Aorta (tissue), 5 donors: ENCODE measurements around the gene PDXP. TPM values are rescaled to one million over a fixed set of nuclear protein-coding genes. Genes with fewer than 3 reads are reported as not detected.

Experiments used
- ATAC-seq: fragments of 200-7000 bp; cut with Tn5 transposase; one replicate; pipeline ENCODE4 v1.9.1; 2022; ENCODE audit warnings: moderate library complexity; ENCODE audit not compliant: low FRiP score
- DNase-seq, 2 donors: peaks; one replicate each; pipeline ENCODE4 v3.0.0-alpha.2; 2020
- H3K27ac ChIP-seq, 2 donors: one replicate each; pipeline ENCODE4 v1.5.1; 2013; ENCODE audit warnings: low read length in 2 of 2, mild to moderate bottlenecking in 2 of 2, moderate library complexity in 2 of 2, control low read depth in 1 of 2, inconsistent platforms in 1 of 2, low read depth in 1 of 2
- H3K27me3 ChIP-seq, 2 donors: one replicate each; pipeline ENCODE4 v1.6.1; 2013; ENCODE audit warnings: control low read depth in 1 of 2, low read length in 1 of 2, mild to moderate bottlenecking in 1 of 2, moderate library complexity in 1 of 2; ENCODE audit not compliant: insufficient read depth in 2 of 2, control insufficient read depth in 1 of 2
- H3K36me3 ChIP-seq, 2 donors: one replicate each; pipeline ENCODE4 v1.6.1; 2013; ENCODE audit warnings: control low read depth in 1 of 2, low read length in 1 of 2, mild to moderate bottlenecking in 1 of 2; ENCODE audit not compliant: insufficient read depth in 2 of 2, control insufficient read depth in 1 of 2
- H3K4me1 ChIP-seq, 2 donors: one replicate each; pipeline ENCODE4 v1.6.1; 2013; ENCODE audit warnings: low read length in 2 of 2, control low read depth in 1 of 2, mild to moderate bottlenecking in 1 of 2, moderate library complexity in 1 of 2; ENCODE audit not compliant: insufficient read depth in 2 of 2, control insufficient read depth in 1 of 2
- H3K4me3 ChIP-seq, 2 donors: one replicate each; pipeline ENCODE4 v1.5.1; 2013; ENCODE audit warnings: low read length in 2 of 2, control low read depth in 1 of 2, mild to moderate bottlenecking in 1 of 2
- H3K9me3 ChIP-seq: one replicate; pipeline ENCODE4 v1.6.1; 2013; ENCODE audit warnings: mild to moderate bottlenecking, low read length; ENCODE audit not compliant: control insufficient read depth
- WGBS, 2 donors: extraction: QIAGEN DNeasy Blood & Tissue Kit; methylation state at CpG; one replicate each; pipeline ENCODE4 v1.1.7; 2013; 5-methylcytosine and 5-hydroxymethylcytosine counted together
- intact Hi-C, 2 donors: fragments of 100-400 bp; cut with DNase I; formaldehyde crosslinking; loops; one replicate each; pipeline versions ENCODE4 v1.14.2 to v1.15.0; 2022
- polyA plus RNA-seq, 2 donors: library from polyadenylated mRNA; stranded (reverse); fragments of 200-250 nt; gene quantifications; one replicate each; pipeline ENCODE4 v1.2.3, GENCODE V29; 2013
- total RNA-seq, 2 donors: library from RNA; stranded (reverse); fragmentation: NEBNext Ultra II Directional; extraction: Animal tissue kit (Norgen Biotek cat#: 25700); gene quantifications; one replicate each; pipeline ENCODE4 v1.2.1, GENCODE V29; 2021
- donor health status: healthy with polysubstance abuse.
- donor health status: Bipolar disorder and iron deficiency.
- donor health status: DM: no; HTN: no; CAD: no.
- donor health status: DM: no; HTN: no; CAD: no.
- donor health status: DM: yes; HTN: yes; CAD: no.

The PDXP gene
- total and polyA plus RNA-seq, 4 donors: 4.0 to 16.2 (median 5.1) TPM

DNA sequence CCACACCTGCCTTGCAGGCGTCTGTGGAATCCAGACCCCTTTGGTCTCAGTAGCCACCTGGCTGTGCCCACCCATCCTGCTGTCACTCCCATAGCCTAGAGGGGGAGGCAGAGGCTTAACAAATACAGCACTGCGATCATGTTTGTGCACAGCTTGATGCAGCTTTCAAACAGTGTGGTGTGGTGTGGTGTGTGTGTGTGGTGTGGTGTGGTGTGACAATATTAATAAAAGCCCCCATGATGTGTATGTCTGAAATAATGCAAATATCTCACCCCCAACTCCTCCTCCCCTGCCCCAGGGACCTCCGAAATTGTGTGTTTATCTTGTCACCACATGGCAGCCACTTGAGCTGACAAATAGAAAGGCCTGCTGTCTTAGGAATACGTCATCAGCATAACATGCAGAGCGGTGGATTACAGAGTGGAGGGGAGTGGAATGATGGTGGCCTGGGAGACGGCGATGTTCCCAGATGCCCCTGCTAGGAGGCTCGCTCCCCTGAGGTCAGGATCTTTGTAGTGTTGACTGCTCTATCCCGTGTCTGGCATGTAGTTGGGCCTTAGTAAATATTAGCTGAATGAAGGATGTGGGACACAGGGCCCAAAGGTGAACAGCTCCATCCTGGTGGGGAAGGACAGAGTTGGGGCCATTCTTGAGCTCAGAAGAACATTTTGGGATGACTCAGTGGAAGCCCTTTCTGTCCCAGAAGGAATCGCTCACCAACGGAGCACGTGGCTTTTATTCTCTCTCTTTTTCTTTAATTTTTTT, 2.8 kb downstream of the PDXP start:
- intact Hi-C loops: no loop called here
- H3K36me3 ChIP-seq: no peaks in the 10 kb centered on the region
- H3K4me1 ChIP-seq: no peaks in the 10 kb centered on the region
- ATAC-seq (no peak), DNase-seq (no peak)
- H3K4me3 ChIP-seq: no peak overlapping the region
- no peaks in the 10 kb centered on the region for H3K9me3 ChIP-seq
- H3K27ac ChIP-seq: peak overlapping the region in 1 of 2 donors; percentile 72
- no peaks in the 10 kb centered on the region for H3K27me3 ChIP-seq
- WGBS, 2 donors: 17 to 21% methylated on average over 12 of the region's 12 CpGs

DNA sequence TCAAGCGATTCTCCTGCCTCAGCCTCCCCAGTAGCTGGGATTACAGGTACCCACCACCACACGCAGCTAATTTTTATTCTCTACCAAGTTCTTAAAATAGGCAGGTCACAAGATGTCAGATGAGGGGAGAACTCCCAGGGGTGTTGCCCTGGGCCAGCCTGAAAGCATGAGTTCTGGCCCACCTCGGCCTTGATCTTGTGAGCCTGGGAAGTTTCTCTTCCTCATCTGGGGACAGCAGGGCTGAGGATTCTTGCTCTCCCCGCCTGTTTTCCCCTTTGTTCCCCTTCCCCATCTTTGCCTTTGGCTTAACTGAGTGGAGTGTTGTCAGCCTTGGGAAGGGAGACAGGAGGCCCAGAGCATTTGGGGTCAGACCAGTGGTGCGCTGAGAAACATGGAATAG, 3.5 kb downstream of the PDXP start:
- H3K4me3 ChIP-seq: no peak overlapping the region
- no peaks in the 10 kb centered on the region for H3K36me3 ChIP-seq
- ATAC-seq (no peak), DNase-seq (no peak)
- H3K27ac ChIP-seq: no peak overlapping the region
- H3K4me1 ChIP-seq: no peaks in the 10 kb centered on the region
- 78 to 80% methylated on average over 5 of the region's 5 CpGs for WGBS, 2 donors
- intact Hi-C loops: no loop called here
- H3K27me3 ChIP-seq: no peaks in the 10 kb centered on the region
- H3K9me3 ChIP-seq: no peaks in the 10 kb centered on the region

DNA sequence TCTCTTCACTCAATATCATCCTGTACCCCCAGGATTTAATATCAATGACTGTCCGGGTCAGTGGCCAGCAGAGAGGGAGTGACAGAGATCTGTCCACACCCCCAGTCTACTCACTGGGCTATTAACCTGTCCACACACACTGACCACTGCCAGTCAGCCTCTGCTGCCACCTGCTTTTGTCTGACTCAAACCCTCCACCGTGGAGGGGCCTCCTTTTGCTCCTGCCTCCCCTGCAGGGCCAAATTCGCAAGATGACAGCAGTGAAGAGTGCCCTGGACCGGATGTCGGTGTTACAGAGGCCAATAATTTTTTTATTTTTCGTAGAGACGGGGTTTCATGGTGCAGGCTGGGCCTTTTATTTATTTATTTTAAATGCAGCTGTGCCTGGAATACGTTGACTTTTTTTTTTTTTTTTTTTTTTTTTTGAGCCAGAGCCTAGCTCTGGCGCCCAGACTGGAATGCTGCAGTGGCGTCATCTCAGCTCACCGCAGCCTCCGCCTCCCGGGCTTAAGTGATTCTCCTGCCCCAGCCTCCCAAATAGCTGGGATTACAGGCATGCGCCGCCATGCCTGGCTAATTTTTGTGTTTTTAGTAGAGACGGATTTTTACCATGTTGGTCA, 5.1 kb downstream of the PDXP start:
- Histone ChIP-seq H3K4me3 (no peak overlapping the region), H3K9me3 (no peaks in the 10 kb centered on the region), H3K4me1 (no peaks in the 10 kb centered on the region), H3K36me3 (no peaks in the 10 kb centered on the region), H3K27me3 (no peaks in the 10 kb centered on the region), H3K27ac (peak overlapping the region in 1 of 2 donors; percentile 13)
- DNase-seq (no peak), ATAC-seq (no peak)
- intact Hi-C loops: loop anchor here in 1 of 2 donors (2.0 kb wide), 1 partner anchor 59 kb away; no protein-coding TSS in a partner anchor
- WGBS, 2 donors: 53 to 64% methylated on average over 16 of the region's 16 CpGs

DNA sequence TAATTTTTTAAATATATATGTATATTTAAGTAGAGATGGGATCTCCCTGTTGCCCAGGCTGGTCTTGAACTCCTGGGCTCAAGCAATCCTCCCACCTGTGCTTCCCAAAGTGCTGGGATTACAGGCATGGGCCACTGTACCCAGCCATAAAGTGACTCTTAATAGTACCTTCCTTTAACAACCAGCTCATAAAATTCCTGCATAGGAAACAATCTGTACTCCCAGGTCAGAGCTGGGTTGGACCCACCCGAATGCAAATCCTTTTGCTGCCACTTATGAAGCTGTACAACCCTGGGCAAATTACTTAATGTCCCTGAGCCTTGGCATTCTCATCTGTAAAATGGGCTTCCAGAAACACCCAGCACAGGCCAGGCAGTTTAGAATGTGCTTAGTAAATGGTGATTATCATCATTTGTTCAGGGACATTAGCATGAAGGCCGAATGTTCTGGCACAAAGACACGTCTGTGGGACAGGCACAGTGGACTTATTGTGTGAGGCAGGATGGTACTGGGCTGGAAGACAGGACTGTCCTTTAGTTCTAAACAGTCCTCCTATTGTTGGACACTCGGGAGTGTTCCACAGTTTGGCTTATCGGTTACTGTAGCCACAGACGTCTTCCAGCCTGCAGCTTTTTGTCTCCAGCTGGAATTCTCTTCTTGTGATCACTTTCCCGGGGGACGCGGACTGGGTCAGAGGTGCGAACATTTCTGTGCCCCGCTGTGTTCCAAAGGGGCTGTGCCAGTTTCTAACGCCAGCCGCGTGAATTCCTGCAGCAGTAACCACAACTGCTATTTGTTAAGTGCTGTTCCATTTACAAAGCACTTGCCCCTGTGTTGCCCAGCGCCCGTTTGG, 6.0 kb downstream of the PDXP start:
- WGBS, 2 donors: 70 to 74% methylated on average over 16 of the region's 16 CpGs
- Histone ChIP-seq H3K4me3 (no peak overlapping the region), H3K27me3 (no peaks in the 10 kb centered on the region), H3K27ac (no peak overlapping the region), H3K4me1 (no peaks in the 10 kb centered on the region), H3K9me3 (no peaks in the 10 kb centered on the region), H3K36me3 (no peaks in the 10 kb centered on the region)
- DNase-seq (no peak), ATAC-seq (no peak)
- intact Hi-C loops: loop anchor here in 1 of 2 donors (2.0 kb wide), 1 partner anchor 58 kb away; no protein-coding TSS in a partner anchor

DNA sequence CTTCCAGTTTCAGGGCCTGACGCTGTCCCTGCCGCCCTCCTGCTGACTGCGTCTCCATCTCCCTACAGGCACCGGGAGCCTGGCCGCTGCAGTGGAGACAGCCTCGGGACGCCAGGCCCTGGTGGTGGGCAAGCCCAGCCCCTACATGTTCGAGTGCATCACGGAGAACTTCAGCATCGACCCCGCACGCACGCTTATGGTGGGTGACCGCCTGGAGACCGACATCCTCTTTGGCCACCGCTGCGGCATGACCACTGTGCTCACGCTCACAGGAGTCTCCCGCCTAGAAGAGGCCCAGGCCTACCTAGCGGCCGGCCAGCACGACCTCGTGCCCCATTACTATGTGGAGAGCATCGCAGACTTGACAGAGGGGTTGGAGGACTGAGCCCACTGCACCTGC, 7.0 kb downstream of the PDXP start:
- ATAC-seq (no peak), DNase-seq (no peak)
- H3K4me1 ChIP-seq: no peaks in the 10 kb centered on the region
- no peak overlapping the region for H3K27ac ChIP-seq
- no peaks in the 10 kb centered on the region for H3K9me3 ChIP-seq
- 93 to 94% methylated on average over 24 of the region's 24 CpGs for WGBS, 2 donors
- no peaks in the 10 kb centered on the region for H3K27me3 ChIP-seq
- H3K36me3 ChIP-seq: no peaks in the 10 kb centered on the region
- intact Hi-C loops: loop anchor here in 1 of 2 donors (2.0 kb wide), 1 partner anchor 57 kb away; no protein-coding TSS in a partner anchor
- H3K4me3 ChIP-seq: no peak overlapping the region

DNA sequence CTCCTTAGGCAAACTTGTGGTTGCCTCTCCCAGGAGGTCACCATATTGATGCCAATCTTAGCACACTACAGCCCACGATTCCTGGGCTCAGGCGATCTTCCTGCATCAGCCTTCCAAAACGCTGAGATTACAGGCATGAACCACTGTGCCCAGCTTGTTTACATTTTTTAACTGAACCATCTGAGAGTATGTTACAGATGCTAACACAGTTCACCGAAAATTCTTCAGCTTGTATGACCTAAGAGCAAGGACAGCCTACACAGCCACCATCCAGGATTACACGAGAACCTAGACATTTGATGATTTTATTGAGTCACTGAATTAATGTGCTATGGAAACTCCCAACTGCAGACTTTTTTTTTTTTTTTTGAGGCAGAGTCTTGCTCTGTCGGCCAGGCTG, 11.1 kb downstream of the PDXP start:
- intact Hi-C loops: no loop called here
- 72 to 74% methylated on average over 6 of the region's 6 CpGs for WGBS, 2 donors
- Histone ChIP-seq H3K4me3 (no peak overlapping the region), H3K36me3 (no peaks in the 10 kb centered on the region), H3K27me3 (no peaks in the 10 kb centered on the region), H3K27ac (no peak overlapping the region), H3K9me3 (no peaks in the 10 kb centered on the region), H3K4me1 (no peaks in the 10 kb centered on the region)
- no peak for ATAC-seq
- DNase-seq: no peak

DNA sequence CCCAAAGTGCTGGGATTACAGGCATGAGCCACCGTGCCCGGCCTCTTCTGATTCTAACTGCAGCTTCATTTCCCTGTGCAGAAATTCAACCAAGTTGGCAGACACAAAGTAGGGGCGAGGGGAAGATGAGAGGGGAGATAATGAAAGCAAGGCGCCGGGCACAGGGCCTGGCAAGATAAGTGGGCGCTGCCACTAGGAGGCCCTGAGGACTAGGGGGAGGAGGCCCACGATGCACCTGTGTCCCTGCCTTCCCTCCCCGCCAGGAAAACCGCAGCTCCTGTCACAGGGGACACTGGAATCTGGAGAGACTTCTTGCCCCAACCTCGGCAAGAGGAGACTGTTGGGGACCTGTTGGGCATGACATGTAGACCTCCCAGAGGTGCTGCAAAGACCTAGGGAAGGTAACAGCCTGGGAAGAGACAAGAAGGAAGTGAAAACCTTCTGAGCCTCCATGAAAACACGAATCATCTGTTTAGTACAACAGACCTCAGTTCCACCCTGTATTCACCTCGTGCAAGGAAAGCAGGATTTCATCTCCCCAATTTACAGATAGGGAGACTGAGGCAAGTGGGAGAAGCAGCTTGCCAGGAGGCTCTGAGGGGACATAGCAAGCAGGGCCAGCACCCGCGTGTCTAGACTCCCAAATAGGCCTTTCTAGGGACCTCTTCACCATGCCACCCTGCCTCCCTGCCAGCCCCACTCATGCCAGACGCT, 13.8 kb downstream of the PDXP start:
- Histone ChIP-seq H3K4me3 (no peak overlapping the region), H3K9me3 (no peaks in the 10 kb centered on the region), H3K4me1 (no peaks in the 10 kb centered on the region), H3K27me3 (no peaks in the 10 kb centered on the region), H3K27ac (no peak overlapping the region), H3K36me3 (no peaks in the 10 kb centered on the region)
- 84% methylated on average over 15 of the region's 15 CpGs for WGBS, 2 donors
- no peak for ATAC-seq
- DNase-seq: no peak
- intact Hi-C loops: no loop called here

DNA sequence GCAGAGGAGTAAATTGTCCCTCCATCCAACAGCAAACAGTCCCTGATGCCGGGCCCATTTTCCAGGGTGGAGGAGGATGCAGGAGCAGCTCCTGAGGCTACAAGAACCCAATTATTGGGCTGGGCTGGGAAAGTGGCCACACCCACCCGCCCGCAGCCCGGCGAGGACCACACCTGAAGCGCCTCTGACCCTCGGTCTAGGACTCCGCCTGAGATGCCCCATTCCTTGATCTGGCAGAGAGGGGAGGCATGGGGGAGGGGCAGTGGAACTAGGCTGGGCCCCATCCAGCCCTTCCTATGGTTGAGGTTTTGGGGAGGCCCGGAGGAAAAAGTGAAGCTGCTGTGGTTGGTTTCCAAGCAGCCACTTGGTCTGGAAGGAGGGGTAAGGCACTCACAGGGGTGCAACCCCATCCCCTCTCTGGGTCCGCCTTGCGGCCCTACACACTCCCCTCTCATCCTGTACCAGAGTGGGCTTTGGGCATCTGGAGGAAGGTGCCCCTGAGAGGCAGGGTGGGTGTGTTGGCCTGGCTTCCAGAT, 14.5 kb downstream of the PDXP start:
- ATAC-seq (no peak), DNase-seq (no peak)
- WGBS, 2 donors: 83 to 85% methylated on average over 11 of the region's 11 CpGs
- intact Hi-C loops: no loop called here
- no peaks in the 10 kb centered on the region for H3K27me3 ChIP-seq
- no peaks in the 10 kb centered on the region for H3K36me3 ChIP-seq
- no peaks in the 10 kb centered on the region for H3K9me3 ChIP-seq
- no peak overlapping the region for H3K4me3 ChIP-seq
- H3K4me1 ChIP-seq: no peaks in the 10 kb centered on the region
- H3K27ac ChIP-seq: peak overlapping the region in 1 of 2 donors; percentile 15
